ENCODE data around the gene EEA1. TPM values are rescaled to one million over a fixed set of nuclear protein-coding genes. Genes with fewer than 3 reads are reported as not detected.

The EEA1 gene
- total and polyA plus RNA-seq, 10 of the 15 experiments (the other 5 are each of a cell fraction or from before 2014, with no cell fraction given), result 5.5 to 40.3 (median 13.5) TPM

- TF ChIP-seq REST (IDR thresholded peaks at IDR 0.05; ENCODE audit: low read depth, low read length) (no peak), CHD4 (IDR thresholded peaks at IDR 0.05) (no peak), MEF2B (IDR thresholded peaks at IDR 0.05; ENCODE audit: partially characterized antibody, poor library complexity, severe bottlenecking) (no peak), GABPA (IDR thresholded peaks at IDR 0.05; ENCODE audit: low read depth) (no peak), PAX8 (IDR thresholded peaks at IDR 0.05) (no peak), HDGF (IDR thresholded peaks at IDR 0.05) (no peak), EGR1 (IDR thresholded peaks at IDR 0.05; ENCODE audit: borderline replicate concordance in 1 of 2, low read depth in 2 of 2, low read length in 2 of 2) (no peak), RFX5 (IDR thresholded peaks at IDR 0.05; ENCODE audit: low read depth, low read length) (no peak), MEF2A (IDR thresholded peaks at IDR 0.05; ENCODE audit: insufficient read depth, low read depth, low read length) (no peak), CBX3 (IDR thresholded peaks at IDR 0.05; ENCODE audit: borderline replicate concordance, low read depth) (no peak), ZNF622 (IDR thresholded peaks at IDR 0.05) (no peak), YY1 (IDR thresholded peaks at IDR 0.05; ENCODE audit: low read depth, low read length) (no peak), IKZF2 (IDR thresholded peaks at IDR 0.05) (no peak), MLLT1 (IDR thresholded peaks at IDR 0.05) (no peak)
These were observed 43.0 kb downstream of the EEA1 start (continued) for GRCh38 chr12:92886131-92886530.
